HG02938 (cell line): ENCODE data around the gene ACSF2.
"Not testable (repeated sequence)": the region's sequence is repeated elsewhere in the genome, so short reads cannot be mapped to it uniquely, and the experiment has no call there.

ENCODE experiments used
- ATAC-seq: cut with Tn5 transposase; IDR thresholded peaks from one replicate; pipeline ENCODE4 v1.9.1; 2021; ENCODE audit warnings: mild to moderate bottlenecking, moderate library complexity; ENCODE audit not compliant: unreplicated experiment

ACSF2 gene

DNA sequence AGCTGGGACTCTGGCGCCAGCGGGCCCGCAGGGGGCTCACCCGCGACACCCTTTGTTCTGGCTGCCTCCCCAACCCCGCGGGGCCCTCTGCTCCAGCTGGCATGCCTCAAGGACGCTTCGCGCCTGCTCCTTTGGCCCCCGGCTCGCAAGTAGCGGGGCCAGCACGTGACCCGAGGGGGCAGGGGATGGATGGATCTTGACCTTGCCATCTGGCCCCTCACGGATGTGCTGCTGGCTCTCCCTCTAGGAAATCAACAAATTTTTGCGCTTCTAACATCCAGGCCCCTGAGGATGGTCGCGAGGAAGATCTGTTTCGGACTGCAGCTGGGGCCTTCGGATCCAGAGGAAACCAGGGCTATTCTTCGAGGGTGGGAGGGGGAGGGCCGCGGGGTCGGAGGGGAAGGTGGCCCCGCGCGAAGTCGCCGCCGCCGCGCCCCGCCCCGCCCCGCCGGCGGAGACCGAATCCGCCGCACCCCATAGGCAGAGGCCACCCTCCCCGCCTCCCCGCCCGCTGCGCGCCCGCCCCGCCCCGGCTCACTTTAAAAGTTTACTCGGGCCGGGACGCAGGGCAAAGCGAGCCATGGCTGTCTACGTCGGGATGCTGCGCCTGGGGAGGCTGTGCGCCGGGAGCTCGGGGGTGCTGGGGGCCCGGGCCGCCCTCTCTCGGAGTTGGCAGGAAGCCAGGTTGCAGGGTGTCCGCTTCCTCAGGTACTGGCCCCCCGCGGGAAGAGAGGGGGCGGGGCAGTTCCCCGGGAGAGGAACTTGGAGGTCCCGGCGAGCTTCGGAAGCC lies at the start of gene ACSF2:
ACSF2 (plus strand) TSS at position 537 of the 790 bp plus-strand sequence; CDS start at position 581, 44 bp downstream.
- ATAC-seq: no peak

DNA sequence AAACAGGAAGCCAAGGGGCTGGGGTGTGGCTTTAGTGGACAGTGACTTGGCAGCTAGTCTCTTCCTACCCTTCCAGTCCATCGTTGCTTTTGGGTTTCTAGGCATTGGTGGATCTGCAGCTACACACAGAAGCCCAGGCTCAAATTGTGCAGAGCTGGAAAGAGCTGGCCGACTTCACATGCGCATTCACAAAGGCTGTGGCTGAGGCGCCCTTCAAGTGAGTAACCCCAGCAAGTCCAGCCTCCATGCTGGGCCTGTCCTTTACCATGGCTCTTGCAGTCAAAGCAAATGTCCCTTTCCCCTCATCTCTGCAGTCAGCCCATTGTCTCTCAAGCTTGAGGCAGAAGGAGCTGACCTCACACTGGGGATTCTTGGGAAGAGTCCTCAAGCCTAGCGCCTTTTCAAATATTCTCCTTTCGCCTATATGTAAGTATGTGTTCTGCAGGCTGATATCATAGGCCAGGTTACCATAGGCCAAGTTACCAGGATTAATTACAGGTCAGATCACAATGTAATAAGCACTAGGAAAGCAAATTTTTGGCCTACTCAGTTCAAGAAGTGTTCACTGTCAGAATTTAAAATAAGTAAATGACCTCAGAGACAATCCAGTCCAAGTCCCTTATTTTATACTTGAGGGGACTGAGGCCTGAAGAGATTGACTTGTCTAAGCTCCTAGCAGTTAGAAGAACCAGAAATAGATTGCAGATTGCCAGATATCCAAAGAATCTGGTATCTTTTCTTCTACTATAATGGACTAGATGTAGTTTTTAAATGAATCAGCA lies 46.5 kb upstream of the ACSF2 start:
- no peak for ATAC-seq

GRCh38 chr17:50380369-50381259 lies 45.4 kb upstream of the ACSF2 start:
- no peak for ATAC-seq

GRCh38 chr17:50381260-50381815 lies 44.7 kb upstream of the ACSF2 start:
- ATAC-seq: no peak

DNA sequence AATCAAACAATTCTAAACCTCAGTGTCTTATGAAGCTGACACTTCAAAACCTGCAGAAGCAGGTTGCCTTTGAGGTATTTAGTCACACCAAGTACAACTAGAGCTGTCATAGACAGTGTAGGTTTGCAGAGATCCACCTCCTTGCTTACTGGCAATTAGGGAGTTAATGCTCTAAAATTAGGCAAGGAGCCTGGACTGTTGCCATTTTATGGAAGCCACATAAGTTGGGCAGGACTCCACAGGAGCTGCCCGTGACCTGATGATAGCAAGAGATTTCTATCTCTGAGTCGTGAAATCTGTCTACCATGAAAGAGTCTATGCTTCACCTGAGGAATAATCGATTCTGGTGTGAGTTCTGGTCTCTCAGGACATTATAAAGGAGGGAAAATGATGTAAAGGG lies 44.1 kb upstream of the ACSF2 start:
- no peak for ATAC-seq

- ATAC-seq: no peak
These were observed 43.1 kb upstream of the ACSF2 start for GRCh38 chr17:50382931-50383330.

DNA sequence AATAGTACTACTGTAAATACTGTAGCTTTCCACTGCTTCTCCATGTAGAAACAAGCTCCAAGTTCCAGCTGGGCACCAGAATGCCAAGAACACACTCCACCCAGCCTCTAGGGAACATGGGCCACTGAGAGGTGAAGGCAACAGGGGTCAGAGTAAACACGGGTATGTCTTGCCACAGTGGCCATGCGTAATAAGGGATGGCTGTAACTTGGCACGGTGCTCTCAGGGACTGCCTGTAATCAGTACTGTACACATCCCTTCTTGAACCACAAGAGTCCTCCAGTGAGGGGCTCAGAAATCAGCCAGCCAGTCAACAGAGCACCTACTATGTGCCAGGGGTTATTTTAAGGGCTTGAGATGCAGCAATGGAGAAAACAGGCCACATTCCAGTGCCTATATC lies 39.5 kb upstream of the ACSF2 start:
- ATAC-seq: no peak

GRCh38 chr17:50388728-50389127 lies 37.3 kb upstream of the ACSF2 start:
- ATAC-seq: no peak

DNA sequence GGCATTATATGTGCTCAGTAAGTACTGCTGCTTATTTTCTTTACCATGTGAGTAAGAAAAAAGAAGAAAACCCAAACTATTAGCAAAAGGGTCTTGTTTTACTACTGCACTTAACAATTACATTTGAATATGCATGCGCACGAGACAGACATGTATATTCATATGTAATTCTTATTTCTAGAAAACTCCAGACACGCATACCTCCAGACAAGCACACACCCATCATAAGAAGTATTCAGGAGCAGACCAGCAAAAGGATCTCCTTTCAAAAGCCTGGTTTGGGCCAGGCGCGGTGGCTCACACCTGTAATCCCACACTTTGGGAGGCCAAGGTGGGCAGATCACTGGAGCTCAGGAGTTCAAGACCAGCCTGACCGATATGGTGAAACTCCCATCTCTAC lies 36.5 kb upstream of the ACSF2 start:
- no peak for ATAC-seq

GRCh38 chr17:50392621-50393020 lies 33.4 kb upstream of the ACSF2 start:
- ATAC-seq: no peak

GRCh38 chr17:50393700-50394099 lies 32.3 kb upstream of the ACSF2 start:
- ATAC-seq: no peak

- ATAC-seq: no peak
These were observed 31.3 kb upstream of the ACSF2 start for GRCh38 chr17:50394711-50395110.

- ATAC-seq: no peak
These were observed 29.5 kb upstream of the ACSF2 start for GRCh38 chr17:50396261-50397110.

GRCh38 chr17:50397111-50397918 lies 28.7 kb upstream of the ACSF2 start, which contains the start of gene LRRC59:
TSS of gene LRRC59 (minus strand) at chr17:50397523. CDS start at chr17:50397317, 206 bp downstream.
- peak; percentile 86 for ATAC-seq

- no peak for ATAC-seq
These were observed 28.1 kb upstream of the ACSF2 start for GRCh38 chr17:50397919-50398285.

DNA sequence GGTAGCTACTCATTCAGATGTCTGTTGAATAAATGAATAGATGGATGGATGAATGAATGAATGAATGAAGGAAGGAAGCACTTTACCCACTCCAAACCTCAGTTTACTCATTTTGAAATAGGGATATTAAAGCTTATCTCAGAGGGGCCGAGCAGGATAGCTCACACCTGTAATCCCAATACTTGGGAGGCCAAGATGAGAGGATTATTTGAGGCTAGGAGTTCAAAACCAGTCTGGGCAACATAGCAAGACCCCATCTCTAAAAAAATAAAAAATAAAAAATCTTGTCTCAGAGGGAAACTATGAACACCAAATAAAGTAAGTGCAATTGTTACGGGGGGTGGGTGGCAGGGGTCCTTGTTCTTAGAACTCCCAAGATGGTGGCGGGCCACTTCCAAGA lies 27.3 kb upstream of the ACSF2 start:
- ATAC-seq: not testable (repeated sequence)

GRCh38 chr17:50399591-50399990 lies 26.4 kb upstream of the ACSF2 start:
- ATAC-seq: not testable (repeated sequence)

DNA sequence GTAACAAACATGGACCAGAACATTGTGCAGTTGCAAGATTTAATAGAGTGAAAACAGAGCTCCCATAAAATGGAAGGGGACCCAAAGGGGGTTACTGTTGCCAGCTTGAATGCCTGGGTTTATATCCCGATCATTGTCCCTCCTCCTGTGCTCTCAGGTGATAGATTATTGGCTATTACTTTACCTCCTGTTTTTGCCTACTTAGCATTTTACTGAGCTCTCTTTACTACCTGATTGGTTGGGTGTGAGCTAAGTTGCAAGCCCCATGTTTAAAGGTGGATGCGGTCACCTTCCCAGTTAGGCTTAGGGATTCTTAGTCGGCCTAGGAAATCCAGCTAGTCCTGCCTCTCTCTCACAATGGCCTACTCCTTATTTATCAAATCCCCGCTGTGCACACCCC lies 20.7 kb upstream of the ACSF2 start:
- not testable (repeated sequence) for ATAC-seq

- ATAC-seq: no peak
These were observed 19.4 kb upstream of the ACSF2 start for GRCh38 chr17:50406578-50406977.
